ENCODE data around the gene PLEKHM3.

The PLEKHM3 gene

GRCh38 chr2:207854484-207855440 is 170.6 kb downstream of the PLEKHM3 start:
- DNase-seq (ENCODE audit: low spot score) = no peak

GRCh38 chr2:207852791-207853190 is 172.5 kb downstream of the PLEKHM3 start:
- DNase-seq (ENCODE audit: low spot score) = no peak

GRCh38 chr2:207849443-207849842 is 175.9 kb downstream of the PLEKHM3 start:
- no peak for DNase-seq (ENCODE audit: low spot score)

DNA sequence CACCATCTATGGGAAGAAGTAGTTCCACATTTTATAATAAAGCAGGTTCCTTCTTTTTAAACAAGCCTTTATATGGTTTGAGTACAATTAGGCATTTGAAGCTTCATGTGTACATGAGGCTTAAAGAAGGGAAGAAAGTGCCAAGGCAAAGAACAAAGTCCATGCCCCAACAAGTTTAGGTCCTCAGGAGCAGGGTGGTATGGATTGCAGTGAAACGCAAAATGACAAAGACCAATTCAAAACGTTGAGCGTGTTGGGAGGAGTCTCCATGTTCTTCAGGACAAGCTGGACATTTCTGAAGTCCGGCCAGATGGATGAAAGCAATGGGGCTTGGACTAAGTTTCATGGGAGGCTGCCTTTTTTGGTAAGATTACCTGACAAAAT is 176.8 kb downstream of the PLEKHM3 start:
- DNase-seq (ENCODE audit: low spot score) = no peak

- DNase-seq (ENCODE audit: low spot score) = no peak
Observed at GRCh38 chr2:207847807-207848544, 177.4 kb downstream of the PLEKHM3 start.

GRCh38 chr2:207847098-207847806 is 178.1 kb downstream of the PLEKHM3 start:
- DNase-seq (ENCODE audit: low spot score) = no peak

- no peak for DNase-seq (ENCODE audit: low spot score)
Observed at GRCh38 chr2:207845202-207845864, 180.0 kb downstream of the PLEKHM3 start.

DNA sequence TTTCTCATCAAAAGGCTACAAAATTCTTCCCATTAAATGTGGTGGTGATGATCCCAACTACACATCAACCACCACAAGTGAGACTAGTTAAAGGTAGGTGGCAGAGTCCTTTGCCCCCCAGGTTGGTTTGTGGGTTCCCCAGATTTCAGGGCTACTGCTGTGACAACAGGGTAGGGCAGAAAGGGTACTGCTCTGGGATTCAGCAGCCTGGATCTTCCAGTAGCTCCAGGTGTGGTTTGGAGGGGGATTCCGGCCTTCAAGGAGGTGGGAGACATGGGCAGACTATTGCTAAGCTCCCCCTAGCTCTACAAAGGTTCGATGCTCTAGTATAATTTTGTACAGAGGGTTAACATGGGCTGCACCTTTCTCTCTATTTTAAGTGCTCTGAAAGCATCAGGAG is 180.7 kb downstream of the PLEKHM3 start:
- DNase-seq (ENCODE audit: low spot score) = no peak

- no peak for DNase-seq (ENCODE audit: low spot score)
Observed at GRCh38 chr2:207840101-207840500, 185.2 kb downstream of the PLEKHM3 start.

- no peak for DNase-seq (ENCODE audit: low spot score)
Observed at GRCh38 chr2:207839575-207839974, 185.8 kb downstream of the PLEKHM3 start.

GRCh38 chr2:207839028-207839427 is 186.3 kb downstream of the PLEKHM3 start:
- no peak for DNase-seq (ENCODE audit: low spot score)

GRCh38 chr2:207836521-207837133 is 188.7 kb downstream of the PLEKHM3 start:
- DNase-seq (ENCODE audit: low spot score) = no peak

DNA sequence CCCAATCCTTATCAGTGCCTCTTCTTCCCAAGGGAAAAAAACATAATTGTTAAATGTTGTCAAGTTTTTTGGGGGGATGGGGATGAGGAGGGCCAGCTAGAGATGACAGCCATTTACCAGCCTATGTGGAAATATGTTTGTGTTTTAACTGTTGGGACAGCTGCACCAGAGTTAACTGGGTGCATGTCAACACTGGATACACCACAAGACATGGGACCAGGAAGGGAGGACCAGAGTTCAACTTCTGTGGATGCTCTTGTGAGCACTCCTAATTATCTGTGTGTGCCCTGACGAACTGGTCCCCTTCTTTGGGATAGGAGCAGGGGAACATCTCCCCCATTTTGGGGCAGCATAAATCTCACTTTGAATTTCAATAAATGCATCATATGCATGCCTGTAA is 189.5 kb downstream of the PLEKHM3 start:
- DNase-seq (ENCODE audit: low spot score) = no peak

GRCh38 chr2:207833251-207833751 is 192.0 kb downstream of the PLEKHM3 start:
- DNase-seq (ENCODE audit: low spot score) = no peak

- DNase-seq (ENCODE audit: low spot score) = no peak
Observed at GRCh38 chr2:207831584-207832248, 193.6 kb downstream of the PLEKHM3 start.

DNA sequence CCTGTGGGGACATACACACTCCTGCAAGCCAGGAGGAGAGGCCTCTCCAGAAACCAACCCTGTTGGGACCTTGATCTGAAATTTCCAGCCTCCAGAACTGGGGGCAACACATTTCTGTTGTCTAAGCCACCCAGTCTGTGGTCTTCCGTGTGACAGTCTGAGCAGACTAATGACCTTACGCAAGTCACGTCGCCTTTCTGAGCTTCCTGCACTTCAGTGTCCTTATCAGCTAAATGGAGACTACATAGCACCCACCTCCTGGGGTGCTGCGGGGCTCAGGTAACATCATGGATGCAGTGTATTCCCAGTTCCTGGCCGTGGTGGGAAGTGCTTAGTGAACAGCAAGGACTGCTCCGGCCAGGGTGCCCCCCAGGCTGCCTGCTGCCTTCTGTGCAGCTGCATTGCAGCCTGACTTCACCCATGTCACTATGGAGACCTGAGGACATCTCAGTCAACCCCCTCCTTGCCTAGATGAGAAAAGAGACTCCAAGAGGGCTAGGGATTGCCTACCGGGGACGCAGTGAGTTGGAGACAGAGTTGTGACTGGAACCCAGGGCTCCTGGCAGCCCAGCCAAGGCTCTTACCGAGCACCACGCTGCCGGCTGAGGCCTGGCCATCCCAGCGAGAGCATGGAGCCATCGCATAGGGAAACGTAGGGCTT is 194.4 kb downstream of the PLEKHM3 start:
- no peak for DNase-seq (ENCODE audit: low spot score)

DNA sequence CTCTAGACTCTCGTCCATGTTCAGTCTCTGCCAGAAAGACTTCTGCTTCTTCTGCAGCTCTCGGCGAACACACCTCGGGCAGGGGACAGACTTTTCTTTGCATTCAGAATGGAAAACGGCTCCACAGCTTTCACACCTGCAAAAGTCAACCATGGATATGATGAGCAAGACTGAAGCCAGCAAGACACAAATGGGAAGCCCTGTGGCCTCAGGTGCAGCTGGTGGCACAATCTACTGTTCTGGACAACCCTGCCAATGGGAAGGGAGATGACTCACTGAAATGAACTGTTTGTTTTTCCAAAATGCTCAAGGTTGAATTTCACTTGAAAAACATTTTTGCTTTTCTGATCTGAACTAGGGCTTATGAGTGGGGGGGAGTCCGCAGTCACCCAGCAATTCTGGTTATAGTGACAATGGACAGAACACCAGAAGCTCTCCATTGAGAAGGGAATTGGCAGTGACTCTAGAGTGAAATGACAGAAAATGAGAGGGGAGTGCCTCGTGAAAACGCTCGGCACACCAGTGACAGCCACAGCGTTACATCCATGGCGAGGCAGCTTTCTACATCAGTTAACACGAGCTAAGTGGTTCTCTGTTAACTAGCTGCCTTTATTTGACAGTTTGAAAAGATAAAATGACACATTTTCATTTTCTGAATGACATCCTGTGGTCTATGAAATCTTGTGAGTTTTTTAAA is 196.8 kb downstream of the PLEKHM3 start:
- DNase-seq (ENCODE audit: low spot score) = no peak

- no peak for DNase-seq (ENCODE audit: low spot score)
Observed at GRCh38 chr2:207825978-207826377, 199.3 kb downstream of the PLEKHM3 start.
